ENCODE results near the gene FN1.

GRCh38 chr2:215479536-215480240 lies 43.8 kb upstream of the FN1 start:
- TF ChIP-seq EZH2 (IDR thresholded peaks at IDR 0.05) (no peak), CTCF (IDR thresholded peaks at IDR 0.05) (no peak)
